Measurements from ENCODE around the gene B4GALT2.

DNA sequence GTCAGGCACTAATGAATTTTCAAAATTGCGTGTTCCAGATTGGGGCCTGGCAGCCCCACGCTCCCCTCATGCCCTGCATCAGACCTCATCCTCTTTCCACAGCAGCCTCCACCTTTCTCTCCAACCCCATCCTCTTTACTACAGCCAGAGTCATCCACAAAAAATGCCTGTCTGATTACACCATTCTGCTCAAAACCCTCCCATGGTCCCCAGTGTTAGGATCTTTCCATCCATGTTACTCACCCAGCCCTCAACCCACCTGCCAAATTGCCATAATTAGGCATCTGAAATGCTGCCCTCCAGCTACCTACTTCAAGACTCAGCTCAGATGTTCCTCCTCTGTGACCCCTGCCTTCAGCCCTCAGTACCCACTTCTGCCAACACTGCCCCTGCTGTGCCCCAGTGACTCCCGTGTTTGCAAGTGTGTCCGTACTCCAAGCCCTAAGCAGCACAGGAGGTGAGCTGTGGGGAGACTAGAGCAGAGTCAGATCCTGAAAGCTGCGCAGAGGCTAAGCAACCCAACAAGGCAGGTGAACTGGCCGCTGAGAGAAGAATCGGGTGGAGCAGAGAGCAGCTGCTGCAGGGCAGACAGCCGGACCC is 46.1 kb upstream of the B4GALT2 start:
- TF ChIP-seq, protein P1, sequence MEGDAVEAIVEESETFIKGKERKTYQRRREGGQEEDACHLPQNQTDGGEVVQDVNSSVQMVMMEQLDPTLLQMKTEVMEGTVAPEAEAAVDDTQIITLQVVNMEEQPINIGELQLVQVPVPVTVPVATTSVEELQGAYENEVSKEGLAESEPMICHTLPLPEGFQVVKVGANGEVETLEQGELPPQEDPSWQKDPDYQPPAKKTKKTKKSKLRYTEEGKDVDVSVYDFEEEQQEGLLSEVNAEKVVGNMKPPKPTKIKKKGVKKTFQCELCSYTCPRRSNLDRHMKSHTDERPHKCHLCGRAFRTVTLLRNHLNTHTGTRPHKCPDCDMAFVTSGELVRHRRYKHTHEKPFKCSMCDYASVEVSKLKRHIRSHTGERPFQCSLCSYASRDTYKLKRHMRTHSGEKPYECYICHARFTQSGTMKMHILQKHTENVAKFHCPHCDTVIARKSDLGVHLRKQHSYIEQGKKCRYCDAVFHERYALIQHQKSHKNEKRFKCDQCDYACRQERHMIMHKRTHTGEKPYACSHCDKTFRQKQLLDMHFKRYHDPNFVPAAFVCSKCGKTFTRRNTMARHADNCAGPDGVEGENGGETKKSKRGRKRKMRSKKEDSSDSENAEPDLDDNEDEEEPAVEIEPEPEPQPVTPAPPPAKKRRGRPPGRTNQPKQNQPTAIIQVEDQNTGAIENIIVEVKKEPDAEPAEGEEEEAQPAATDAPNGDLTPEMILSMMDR (conservative IDR thresholded peaks at IDR 0.05), result no peak
- TF ChIP-seq EZH2 (IDR thresholded peaks at IDR 0.05; ENCODE audit: low read depth), result no peak
